ENCODE measurements around the gene GALNT6.

- TF ChIP-seq CTCF (conservative IDR thresholded peaks at IDR 0.05) (no peak), EZH2 (IDR thresholded peaks at IDR 0.05; ENCODE audit: low read depth) (no peak)
These were observed 83.3 kb downstream of the GALNT6 start for GRCh38 chr12:51307655-51308593.

All from PC-9 (cell line).